GM12801 (cell line): ENCODE data around the gene DLST.

Experiments used
- CTCF ChIP-seq: IDR thresholded peaks from one replicate; pipeline ENCODE4 v1.5.1; 2011; ENCODE audit warnings: control low read depth; ENCODE audit not compliant: insufficient read length; ENCODE audit errors: extremely low read depth

Gene DLST

GRCh38 chr14:74952180-74952665 lies 70.5 kb downstream of the DLST start:
- no peak for TF ChIP-seq CTCF

DNA sequence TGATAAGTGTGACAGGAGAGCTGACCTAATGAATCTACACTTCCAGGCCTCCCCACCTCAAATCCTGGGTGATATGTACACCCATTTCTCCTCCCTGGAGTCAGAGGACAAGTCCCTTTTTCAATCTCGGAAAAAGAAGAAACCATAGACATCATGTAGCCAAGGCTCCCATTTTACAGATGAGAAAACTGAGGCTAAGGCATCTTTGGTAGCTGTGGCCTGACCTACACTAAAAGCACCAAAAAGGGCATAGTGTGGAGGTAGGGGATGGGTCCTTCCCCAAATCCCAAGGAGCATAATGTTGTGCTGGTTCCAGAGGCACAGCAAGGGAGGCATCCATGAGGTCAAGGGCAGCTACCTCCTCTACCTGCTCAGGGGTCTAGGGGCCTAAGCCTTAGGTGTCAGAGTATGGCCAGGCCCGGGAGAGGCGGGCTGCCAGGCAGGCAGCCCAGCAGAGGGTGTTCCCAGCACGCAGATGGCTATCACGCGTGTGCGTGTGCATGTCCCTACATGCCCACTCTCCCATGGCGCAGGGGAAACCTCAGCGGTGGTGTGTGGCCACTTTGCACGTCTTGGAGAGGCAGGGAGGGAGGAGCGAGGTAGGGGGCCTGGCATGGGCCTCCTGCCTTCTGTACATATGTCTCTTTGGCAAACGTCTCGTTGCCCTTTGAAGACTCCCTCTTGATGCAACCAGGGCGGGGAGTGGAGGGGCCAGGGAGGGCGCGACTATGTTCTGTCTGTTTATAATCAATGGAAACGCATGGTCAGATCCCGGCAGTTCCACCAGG lies 71.2 kb downstream of the DLST start:
- no peak for TF ChIP-seq CTCF
